Spleen (tissue), 7 donors: ENCODE data around the gene TEX2.

Experiments used
- POLR2A ChIP-seq, 3 donors: fragments of 450-650 bp; IDR thresholded peaks; one replicate each; pipeline ENCODE4 v1.5.1; 2017; ENCODE audit warnings: antibody characterized with exemption in 3 of 3, mild to moderate bottlenecking in 1 of 3
- POLR2AphosphoS5 ChIP-seq, 3 donors: sonication (generic); formaldehyde crosslinking; IDR thresholded peaks; one replicate each; pipeline ENCODE4 v1.5.1; 2017; ENCODE audit warnings: antibody characterized with exemption in 3 of 3
- TF ChIP-seq, protein P1 (sequence below), 11 experiments: fragments of 200-600 bp in 7 of 11; fragments of 450-650 bp in 4 of 11; sonication (generic) in 4 of 11; IDR thresholded peaks in 8 of 11; conservative IDR thresholded peaks in 3 of 11; 1 replicate in 7 of 11; 2 replicates in 4 of 11; pipeline versions ENCODE4 v1.4.0 to v1.8.0; 2016 to 2021; ENCODE audit warnings: antibody characterized with exemption in 11 of 11, inconsistent platforms in 4 of 11, mild to moderate bottlenecking in 1 of 11
- donor health status: DM: no; HTN: no; CAD: no; lungs with moderate emphysema.
- donor health status: DM: no; HTN: no; CAD: no.
- donor health status: DM: no; HTN: no; CAD: no.

DNA sequence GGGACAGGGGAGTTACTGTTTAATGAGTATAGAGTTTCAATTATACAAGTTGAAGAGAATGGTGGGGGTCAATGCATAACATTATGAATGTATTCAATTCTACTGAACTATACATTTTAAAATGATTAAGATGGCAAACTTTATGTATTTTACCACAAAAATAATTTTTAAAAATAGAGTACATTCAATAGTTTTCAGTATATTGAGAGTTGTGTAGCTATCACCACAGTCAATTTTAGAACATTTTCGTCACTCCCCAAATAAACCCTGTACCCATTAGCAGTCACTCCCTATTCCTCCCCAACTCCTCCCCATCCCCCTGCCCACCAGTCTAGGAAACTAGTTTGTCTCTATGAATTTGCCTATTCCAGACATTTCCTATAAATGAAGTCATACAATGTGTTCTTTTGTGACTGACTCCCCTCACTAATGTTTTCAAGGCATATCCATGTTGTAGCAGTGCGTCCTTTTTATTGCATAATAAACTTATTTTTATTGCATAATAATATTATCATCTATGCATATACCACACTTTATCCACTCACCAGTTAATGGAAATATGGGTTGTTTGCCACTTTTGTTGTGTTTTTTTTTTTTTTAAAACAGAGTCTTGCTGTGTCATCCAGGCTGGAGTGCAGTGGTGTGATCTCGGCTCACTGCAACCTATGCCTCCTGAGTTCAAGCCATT is 80.6 kb downstream of the TEX2 start:
- TF ChIP-seq, protein P1, sequence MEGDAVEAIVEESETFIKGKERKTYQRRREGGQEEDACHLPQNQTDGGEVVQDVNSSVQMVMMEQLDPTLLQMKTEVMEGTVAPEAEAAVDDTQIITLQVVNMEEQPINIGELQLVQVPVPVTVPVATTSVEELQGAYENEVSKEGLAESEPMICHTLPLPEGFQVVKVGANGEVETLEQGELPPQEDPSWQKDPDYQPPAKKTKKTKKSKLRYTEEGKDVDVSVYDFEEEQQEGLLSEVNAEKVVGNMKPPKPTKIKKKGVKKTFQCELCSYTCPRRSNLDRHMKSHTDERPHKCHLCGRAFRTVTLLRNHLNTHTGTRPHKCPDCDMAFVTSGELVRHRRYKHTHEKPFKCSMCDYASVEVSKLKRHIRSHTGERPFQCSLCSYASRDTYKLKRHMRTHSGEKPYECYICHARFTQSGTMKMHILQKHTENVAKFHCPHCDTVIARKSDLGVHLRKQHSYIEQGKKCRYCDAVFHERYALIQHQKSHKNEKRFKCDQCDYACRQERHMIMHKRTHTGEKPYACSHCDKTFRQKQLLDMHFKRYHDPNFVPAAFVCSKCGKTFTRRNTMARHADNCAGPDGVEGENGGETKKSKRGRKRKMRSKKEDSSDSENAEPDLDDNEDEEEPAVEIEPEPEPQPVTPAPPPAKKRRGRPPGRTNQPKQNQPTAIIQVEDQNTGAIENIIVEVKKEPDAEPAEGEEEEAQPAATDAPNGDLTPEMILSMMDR (IDR thresholded peaks at IDR 0.05 in 8 of 11, conservative IDR thresholded peaks at IDR 0.05 in 3 of 11), result no peak
- no peak for TF ChIP-seq POLR2AphosphoS5 (IDR thresholded peaks at IDR 0.05)
- no peak for TF ChIP-seq POLR2A (IDR thresholded peaks at IDR 0.05)
